ENCODE data around the gene SLC22A13.
"Not testable (repeated sequence)": the region's sequence is repeated elsewhere in the genome, so short reads cannot be mapped to it uniquely, and the experiment has no call there.

SLC22A13 gene, protein sequence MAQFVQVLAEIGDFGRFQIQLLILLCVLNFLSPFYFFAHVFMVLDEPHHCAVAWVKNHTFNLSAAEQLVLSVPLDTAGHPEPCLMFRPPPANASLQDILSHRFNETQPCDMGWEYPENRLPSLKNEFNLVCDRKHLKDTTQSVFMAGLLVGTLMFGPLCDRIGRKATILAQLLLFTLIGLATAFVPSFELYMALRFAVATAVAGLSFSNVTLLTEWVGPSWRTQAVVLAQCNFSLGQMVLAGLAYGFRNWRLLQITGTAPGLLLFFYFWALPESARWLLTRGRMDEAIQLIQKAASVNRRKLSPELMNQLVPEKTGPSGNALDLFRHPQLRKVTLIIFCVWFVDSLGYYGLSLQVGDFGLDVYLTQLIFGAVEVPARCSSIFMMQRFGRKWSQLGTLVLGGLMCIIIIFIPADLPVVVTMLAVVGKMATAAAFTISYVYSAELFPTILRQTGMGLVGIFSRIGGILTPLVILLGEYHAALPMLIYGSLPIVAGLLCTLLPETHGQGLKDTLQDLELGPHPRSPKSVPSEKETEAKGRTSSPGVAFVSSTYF

GRCh38 chr3:38265604-38266307 is at the start of gene SLC22A13:
Gene SLC22A13, plus strand, starts transcription at chr3:38265812. Its CDS starts 49 bp downstream, at chr3:38265861.
- no peak for DNase-seq (ENCODE audit: low spot score)

DNA sequence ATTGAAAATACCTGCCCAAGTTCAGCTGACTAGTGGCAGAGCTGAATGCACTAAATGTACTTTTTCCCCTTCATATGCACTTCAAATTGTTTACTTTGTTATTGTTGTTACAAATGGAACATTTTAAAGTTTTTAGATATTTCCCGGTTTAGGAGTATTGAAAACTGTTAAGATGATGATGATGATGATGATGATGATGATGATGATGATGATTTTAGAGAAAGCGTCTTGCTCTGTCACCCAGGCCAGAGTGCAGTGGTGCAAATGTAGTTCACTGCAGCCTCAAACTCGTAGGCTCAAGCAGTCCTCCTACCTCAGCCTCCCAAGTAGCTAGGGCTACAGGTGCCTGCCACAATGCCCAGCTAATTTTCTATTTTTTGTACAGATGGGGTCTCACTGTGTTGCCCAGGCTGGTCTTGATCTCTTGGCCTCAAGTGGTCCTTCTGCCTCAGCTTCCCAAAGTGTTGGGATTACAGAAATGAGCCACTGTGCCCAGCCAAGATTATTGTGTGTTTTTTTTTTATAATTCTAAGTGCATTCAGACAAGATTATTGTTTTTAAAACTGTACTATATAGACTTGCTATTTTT is 45.9 kb upstream of the SLC22A13 start:
- DNase-seq (ENCODE audit: low spot score), result no peak

- no peak for DNase-seq (ENCODE audit: low spot score)
These were observed 44.6 kb upstream of the SLC22A13 start for GRCh38 chr3:38221005-38221404.

- DNase-seq (ENCODE audit: low spot score), result no peak
These were observed 43.5 kb upstream of the SLC22A13 start for GRCh38 chr3:38222032-38222634.

- DNase-seq (ENCODE audit: low spot score), result no peak
These were observed 41.3 kb upstream of the SLC22A13 start for GRCh38 chr3:38224357-38224756.

GRCh38 chr3:38226273-38226672 is 39.3 kb upstream of the SLC22A13 start:
- no peak for DNase-seq (ENCODE audit: low spot score)

- DNase-seq (ENCODE audit: low spot score), result peak; percentile 39
These were observed 37.6 kb upstream of the SLC22A13 start for GRCh38 chr3:38227989-38228388.

- DNase-seq (ENCODE audit: low spot score), result no peak
These were observed 36.6 kb upstream of the SLC22A13 start for GRCh38 chr3:38229036-38229435.

DNA sequence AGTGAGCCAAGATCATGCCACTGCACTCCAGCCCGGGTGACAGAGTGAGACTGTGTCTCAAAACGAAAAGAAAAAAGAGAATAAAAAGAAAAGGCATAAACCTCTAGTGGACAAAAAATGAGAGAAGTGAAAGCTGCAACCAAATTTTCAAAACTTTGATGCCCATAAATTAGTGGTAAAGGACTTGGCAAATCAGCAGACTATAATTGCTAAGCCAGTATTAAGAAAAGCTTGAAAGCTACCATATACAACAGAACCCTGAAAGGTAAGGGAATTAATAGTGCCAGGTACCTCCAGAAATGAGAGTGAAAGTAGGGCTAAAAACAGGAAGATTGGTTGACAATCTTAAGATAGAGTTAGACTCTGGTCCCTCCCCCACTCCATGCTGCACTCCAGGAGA is 32.9 kb upstream of the SLC22A13 start:
- no peak for DNase-seq (ENCODE audit: low spot score)

DNA sequence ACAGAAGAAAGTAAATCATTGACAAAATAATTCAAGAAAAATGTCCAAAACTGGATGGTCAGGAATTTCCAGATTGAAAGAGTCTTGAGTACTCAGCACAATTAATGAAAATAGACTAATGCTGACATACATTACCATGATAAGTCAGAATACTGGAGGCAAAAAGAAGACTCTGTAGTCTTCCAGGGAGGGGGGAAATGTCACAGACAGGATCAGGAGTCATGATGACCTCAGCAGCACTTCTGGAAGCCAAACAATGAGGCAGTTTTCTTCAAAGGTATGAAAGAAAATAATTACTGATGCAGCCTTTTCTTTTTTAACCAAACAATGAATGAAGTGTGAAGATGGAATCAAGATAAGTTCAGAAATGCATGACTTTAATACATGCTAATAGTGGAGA is 30.1 kb upstream of the SLC22A13 start:
- DNase-seq (ENCODE audit: low spot score), result no peak

GRCh38 chr3:38238416-38239008 is 27.1 kb upstream of the SLC22A13 start:
- no peak for DNase-seq (ENCODE audit: low spot score)

- not testable (repeated sequence) for DNase-seq (ENCODE audit: low spot score)
These were observed 22.8 kb upstream of the SLC22A13 start for GRCh38 chr3:38242812-38243211.

DNA sequence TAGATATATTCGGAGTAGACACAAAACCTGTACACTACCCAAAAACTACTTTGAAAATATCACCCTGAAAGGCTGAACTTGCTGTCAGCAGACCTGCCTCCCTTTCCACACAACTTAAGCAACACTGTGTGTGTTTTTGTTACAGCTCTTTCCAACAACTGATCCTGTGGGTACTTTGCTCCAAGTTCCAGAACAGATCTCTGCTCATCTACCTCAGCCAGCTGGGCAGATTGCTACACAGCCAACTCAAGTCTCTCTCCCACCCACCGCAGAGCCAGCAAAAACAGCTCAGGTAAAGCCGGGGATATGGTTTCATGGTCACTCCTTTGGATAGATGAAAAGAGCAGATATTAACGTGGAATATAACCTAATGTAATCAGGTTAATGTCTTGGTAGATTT is 19.7 kb upstream of the SLC22A13 start:
- DNase-seq (ENCODE audit: low spot score), result no peak

DNA sequence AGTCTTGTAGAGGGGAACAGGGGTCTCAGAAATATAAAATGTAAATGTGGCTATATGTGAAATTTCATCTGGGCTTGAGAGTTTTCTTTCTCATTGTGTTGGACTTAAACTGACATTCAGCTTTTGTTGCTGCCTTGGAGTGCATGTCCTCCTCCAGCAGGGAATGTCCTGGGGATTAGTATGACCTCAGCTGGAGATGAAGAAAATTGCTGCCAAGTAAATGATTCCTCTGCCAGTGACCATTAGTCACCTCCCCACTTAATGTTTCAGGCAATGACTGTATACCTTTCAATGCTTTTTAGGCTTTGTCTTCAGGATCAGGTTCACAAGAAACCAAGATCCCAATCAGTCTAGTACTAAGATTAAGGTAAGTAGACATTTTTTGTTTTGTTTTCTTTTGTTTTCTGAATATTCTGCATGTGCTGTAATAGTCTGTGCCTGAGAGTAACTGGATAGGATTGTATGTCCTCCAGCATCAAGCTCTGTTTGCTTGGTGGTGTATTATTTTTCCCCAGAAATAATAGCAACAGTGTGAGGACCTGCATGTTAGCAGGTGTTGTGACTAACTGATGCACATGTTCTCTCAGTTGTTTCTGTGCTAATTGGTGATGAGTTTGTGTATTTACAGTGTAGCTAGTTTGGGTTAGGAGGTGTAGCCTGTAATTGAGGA is 18.1 kb upstream of the SLC22A13 start:
- no peak for DNase-seq (ENCODE audit: low spot score)

DNA sequence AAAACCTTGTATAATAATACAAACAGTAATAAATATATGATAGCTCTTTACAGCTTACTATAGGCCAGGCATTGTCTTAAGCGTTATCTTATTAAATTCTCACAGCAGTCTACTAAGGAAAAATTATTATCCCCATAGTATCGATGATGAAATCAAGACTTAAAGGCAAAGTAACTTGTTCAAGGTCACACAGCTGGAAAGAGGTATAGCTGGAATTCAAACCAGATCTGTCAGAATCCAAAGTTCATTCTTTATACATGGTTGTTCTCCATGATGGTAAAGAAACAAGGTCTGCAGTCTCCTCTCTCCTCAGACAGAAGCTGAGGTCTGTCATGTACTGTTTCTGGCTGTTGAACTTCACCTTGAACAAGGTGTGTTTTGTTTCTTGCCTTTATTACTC is 15.4 kb upstream of the SLC22A13 start:
- DNase-seq (ENCODE audit: low spot score), result no peak

- no peak for DNase-seq (ENCODE audit: low spot score)
These were observed 14.4 kb upstream of the SLC22A13 start for GRCh38 chr3:38251197-38251596.

- DNase-seq (ENCODE audit: low spot score), result no peak
These were observed 11.9 kb upstream of the SLC22A13 start for GRCh38 chr3:38253704-38254103.

- DNase-seq (ENCODE audit: low spot score), result peak; percentile 33
These were observed 10.7 kb upstream of the SLC22A13 start for GRCh38 chr3:38254872-38255271.

DNA sequence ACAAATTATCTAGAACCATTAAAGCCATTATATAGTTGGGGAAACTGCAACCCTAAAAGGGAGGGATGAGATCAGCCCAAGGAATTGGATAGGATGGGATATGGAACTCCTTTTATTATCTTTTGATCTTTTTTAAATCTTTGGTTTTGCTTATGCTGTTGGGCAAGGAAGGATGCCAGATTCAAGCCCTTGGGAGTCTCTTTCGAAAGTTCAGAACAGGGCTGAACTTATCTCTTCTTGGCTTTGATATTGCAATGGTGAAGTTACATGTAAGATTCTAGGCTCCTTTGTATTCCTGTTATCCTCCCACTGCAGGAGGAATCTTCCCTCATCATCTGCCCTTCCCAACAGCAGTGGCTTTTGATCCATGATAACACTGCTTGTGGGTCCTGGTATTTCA is 10.0 kb upstream of the SLC22A13 start:
- no peak for DNase-seq (ENCODE audit: low spot score)

DNA sequence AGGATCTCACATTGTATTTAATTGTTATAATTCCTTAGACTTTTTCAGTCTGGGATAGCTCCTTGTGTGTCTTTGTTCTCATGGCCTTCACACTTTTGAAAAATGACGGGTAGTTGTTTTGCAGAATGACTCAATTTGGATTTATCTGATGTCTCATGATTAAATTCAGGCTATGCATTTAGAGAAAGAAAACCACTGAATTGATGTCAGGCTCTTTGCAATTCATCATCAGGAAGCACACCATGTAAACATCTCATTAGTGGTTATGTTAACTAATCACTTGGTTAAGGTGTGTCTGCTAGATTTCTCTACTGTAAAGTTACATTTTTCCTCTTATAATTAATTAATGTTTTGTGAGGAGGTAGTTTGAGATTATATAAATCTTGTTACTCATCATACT is 8.0 kb upstream of the SLC22A13 start:
- DNase-seq (ENCODE audit: low spot score), result peak; percentile 66

DNA sequence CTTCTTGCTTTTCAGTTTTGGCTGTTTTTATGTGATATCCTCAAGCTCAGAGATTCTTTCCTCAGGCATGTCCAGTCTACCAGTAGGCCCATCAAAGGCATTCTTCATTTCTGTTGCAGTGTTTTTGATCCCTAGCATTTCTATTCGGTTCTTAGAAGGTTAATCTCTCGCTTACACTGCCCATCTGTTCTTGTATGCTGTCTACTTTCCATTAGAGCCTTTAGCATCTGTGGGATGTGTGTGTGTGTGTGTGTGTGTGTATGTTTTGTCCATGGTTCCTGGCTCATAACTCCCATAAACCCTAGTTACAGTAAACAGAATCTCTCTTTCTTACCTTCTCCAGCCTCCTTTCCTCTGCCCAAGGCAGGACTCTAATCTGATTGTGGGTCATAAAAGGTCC is 5.1 kb upstream of the SLC22A13 start:
- DNase-seq (ENCODE audit: low spot score), result no peak
